NT2/D1 (cell line): ENCODE results near the gene B2M.

ENCODE experiments used
- SUZ12 ChIP-seq: IDR thresholded peaks from 2 replicates; pipeline ENCODE4 v1.6.1; 2011; ENCODE audit not compliant: insufficient read length, insufficient read depth; ENCODE audit errors: extremely low read depth
- YY1 ChIP-seq: IDR thresholded peaks from 2 replicates; pipeline ENCODE4 v1.6.1; 2011; ENCODE audit not compliant: insufficient read length, insufficient read depth
- ZNF274 ChIP-seq: IDR thresholded peaks from 2 replicates; pipeline ENCODE4 v1.6.1; 2011; ENCODE audit warnings: mild to moderate bottlenecking, low read depth, low read length

- TF ChIP-seq SUZ12 (no peak), ZNF274 (no peak), YY1 (no peak)
Measured at GRCh38 chr15:44673639-44674038, 37.7 kb upstream of the B2M start.
